Fibroblast of mammary gland (primary cell): ENCODE data around the gene FLCN.

Experiments used
- DNase-seq: peaks from one replicate; pipeline ENCODE4 v3.0.0-alpha.2; 2010; ENCODE audit warnings: low read depth
- H3K4me3 ChIP-seq: 2 replicates; pipeline ENCODE4 v1.5.1; 2011; ENCODE audit warnings: low read depth, mild to moderate bottlenecking, low read length, moderate library complexity; ENCODE audit not compliant: control insufficient read depth
- TF ChIP-seq, protein P1 (sequence below): conservative IDR thresholded peaks from 2 replicates; pipeline ENCODE4 v1.5.1; 2011; ENCODE audit warnings: low read depth, low read length, inconsistent platforms; ENCODE audit not compliant: control insufficient read depth, insufficient read depth

The FLCN gene

DNA sequence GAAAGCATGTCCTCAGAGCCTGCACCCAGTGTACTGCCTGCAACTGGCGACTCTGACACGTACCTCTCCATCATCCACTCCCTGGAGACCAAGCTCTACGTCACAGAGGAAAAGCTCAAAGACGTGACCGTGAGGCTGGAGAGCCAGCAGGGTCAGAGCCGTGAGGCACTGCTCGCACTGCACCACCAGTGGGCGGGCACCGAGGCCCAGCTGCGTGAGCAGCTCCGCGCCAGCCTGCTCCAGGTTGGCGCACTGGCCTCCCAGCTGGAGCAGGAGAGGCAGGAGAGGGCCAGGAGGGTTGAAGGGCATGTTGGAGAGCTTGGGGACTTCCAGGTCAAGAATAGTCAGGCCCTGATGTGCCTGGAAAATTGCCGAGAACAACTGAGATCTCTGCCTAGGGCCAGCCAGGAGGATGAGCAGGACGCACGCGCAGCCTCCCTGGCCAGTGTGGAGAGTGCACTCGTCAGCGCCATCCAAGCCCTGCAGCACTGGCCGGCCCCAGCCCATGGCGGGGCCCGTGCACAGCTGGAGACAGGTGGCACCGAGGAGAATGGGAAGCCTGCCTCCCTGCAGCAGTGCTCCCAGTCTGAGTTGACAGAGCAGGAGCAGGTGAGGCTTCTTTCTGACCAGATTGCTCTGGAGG, 71.2 kb downstream of the FLCN start:
- no peak overlapping the region for H3K4me3 ChIP-seq
- no peak for DNase-seq
- TF ChIP-seq, protein P1, sequence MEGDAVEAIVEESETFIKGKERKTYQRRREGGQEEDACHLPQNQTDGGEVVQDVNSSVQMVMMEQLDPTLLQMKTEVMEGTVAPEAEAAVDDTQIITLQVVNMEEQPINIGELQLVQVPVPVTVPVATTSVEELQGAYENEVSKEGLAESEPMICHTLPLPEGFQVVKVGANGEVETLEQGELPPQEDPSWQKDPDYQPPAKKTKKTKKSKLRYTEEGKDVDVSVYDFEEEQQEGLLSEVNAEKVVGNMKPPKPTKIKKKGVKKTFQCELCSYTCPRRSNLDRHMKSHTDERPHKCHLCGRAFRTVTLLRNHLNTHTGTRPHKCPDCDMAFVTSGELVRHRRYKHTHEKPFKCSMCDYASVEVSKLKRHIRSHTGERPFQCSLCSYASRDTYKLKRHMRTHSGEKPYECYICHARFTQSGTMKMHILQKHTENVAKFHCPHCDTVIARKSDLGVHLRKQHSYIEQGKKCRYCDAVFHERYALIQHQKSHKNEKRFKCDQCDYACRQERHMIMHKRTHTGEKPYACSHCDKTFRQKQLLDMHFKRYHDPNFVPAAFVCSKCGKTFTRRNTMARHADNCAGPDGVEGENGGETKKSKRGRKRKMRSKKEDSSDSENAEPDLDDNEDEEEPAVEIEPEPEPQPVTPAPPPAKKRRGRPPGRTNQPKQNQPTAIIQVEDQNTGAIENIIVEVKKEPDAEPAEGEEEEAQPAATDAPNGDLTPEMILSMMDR, result no peak

DNA sequence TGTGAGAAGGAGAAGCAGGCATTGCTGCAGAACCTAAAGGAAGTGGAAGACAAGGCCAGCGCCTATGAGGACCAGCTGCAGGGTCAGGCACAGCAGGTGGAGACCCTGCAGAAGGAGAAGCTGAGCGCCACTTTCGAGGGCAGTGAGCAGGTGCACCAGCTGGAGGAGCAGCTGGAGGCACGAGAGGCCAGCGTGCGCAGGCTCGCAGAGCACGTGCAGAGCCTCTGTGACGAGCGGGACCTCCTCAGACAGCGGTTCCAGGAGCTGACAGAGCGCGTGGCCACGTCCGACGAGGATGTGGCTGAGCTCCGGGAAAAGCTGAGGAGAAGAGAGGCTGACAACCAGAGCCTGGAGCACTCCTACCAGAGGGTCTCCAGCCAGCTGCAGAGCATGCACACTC, 72.3 kb downstream of the FLCN start:
- DNase-seq, result no peak
- H3K4me3 ChIP-seq, result no peak overlapping the region
- TF ChIP-seq, protein P1, result no peak

DNA sequence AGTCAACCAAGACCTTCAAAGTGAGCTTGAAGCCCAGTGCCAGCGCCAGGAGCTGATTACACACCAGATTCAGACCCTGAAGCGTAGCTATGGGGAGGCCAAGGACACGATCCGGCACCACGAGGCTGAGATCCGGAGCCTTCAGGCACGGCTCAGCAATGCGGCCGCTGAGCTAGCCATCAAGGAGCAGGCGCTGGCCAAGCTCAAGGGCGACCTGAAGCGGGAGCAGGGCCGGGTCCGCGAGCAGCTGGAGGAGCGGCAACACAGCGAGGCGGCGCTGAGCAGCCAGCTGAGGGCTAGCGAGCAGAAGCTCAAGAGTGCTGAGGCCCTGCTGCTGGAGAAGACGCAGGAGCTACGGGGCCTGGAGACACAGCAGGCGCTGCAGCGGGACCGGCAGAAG, 72.8 kb downstream of the FLCN start:
- H3K4me3 ChIP-seq, result no peak overlapping the region
- DNase-seq, result no peak
- TF ChIP-seq, protein P1, result no peak
